DMS114 treated with DMSO at 0.1 percent for 48 hours (cell line): ENCODE data around the gene NEK1.
"Not testable (repeated sequence)": the region's sequence is repeated elsewhere in the genome, so short reads cannot be mapped to it uniquely, and the experiment has no call there.

Experiments
- DNase-seq: peaks from one replicate; lab custom pipeline; 2025; ENCODE audit not compliant: unreplicated experiment; lab: John Stamatoyannopoulos, UW

NEK1 gene

GRCh38 chr4:169604131-169604900 lies 8.1 kb downstream of the NEK1 start:
- DNase-seq, result no peak

GRCh38 chr4:169603312-169603711 lies 9.1 kb downstream of the NEK1 start:
- no peak for DNase-seq

GRCh38 chr4:169601016-169601771 lies 11.2 kb downstream of the NEK1 start:
- no peak for DNase-seq

GRCh38 chr4:169594560-169595195 lies 17.7 kb downstream of the NEK1 start:
- no peak for DNase-seq

- no peak for DNase-seq
Observed at GRCh38 chr4:169593050-169593560, 19.3 kb downstream of the NEK1 start.

GRCh38 chr4:169583563-169583962 lies 28.8 kb downstream of the NEK1 start:
- DNase-seq, result no peak

- DNase-seq, result no peak
Observed at GRCh38 chr4:169582706-169583105, 29.7 kb downstream of the NEK1 start.

- no peak for DNase-seq
Observed at GRCh38 chr4:169582203-169582602, 30.2 kb downstream of the NEK1 start.

GRCh38 chr4:169573889-169574288 lies 38.5 kb downstream of the NEK1 start:
- no peak for DNase-seq

- no peak for DNase-seq
Observed at GRCh38 chr4:169571435-169571834, 40.9 kb downstream of the NEK1 start.

- DNase-seq, result not testable (repeated sequence)
Observed at GRCh38 chr4:169571012-169571411, 41.4 kb downstream of the NEK1 start.

GRCh38 chr4:169570266-169570665 lies 42.1 kb downstream of the NEK1 start:
- DNase-seq, result not testable (repeated sequence)

- DNase-seq, result not testable (repeated sequence)
Observed at GRCh38 chr4:169569188-169569587, 43.2 kb downstream of the NEK1 start.

GRCh38 chr4:169567916-169568315 lies 44.5 kb downstream of the NEK1 start:
- no peak for DNase-seq

GRCh38 chr4:169566021-169566818 lies 46.2 kb downstream of the NEK1 start:
- DNase-seq, result peak; percentile 42

GRCh38 chr4:169565606-169566005 lies 46.8 kb downstream of the NEK1 start:
- no peak for DNase-seq

- DNase-seq, result no peak
Observed at GRCh38 chr4:169557061-169557636, 55.2 kb downstream of the NEK1 start.

GRCh38 chr4:169546548-169546947 lies 65.8 kb downstream of the NEK1 start:
- not testable (repeated sequence) for DNase-seq

- no peak for DNase-seq
Observed at GRCh38 chr4:169540774-169541173, 71.6 kb downstream of the NEK1 start.

- no peak for DNase-seq
Observed at GRCh38 chr4:169530048-169530447, 82.3 kb downstream of the NEK1 start.
